Measurements from ENCODE around the gene MED12L. TPM values are rescaled to one million over a fixed set of nuclear protein-coding genes. Genes with fewer than 3 reads are reported as not detected.

The MED12L gene
- total RNA-seq, 1 donor from 2014 or later = 1.3 TPM

GRCh38 chr3:151480492-151480891 is 395.0 kb downstream of the MED12L start:
- H3K4me3 ChIP-seq (ENCODE audit: low read depth, low read length) = no peak overlapping the region
- no peaks in the 10 kb centered on the region for H3K27me3 ChIP-seq (ENCODE audit: control insufficient read depth, insufficient read depth, low read length)
- no peak for DNase-seq (ENCODE audit: low read depth)
- no peaks in the 10 kb centered on the region for H3K36me3 ChIP-seq (ENCODE audit: control insufficient read depth, insufficient read depth, low read length)
- no peak for TF ChIP-seq CTCF (IDR thresholded peaks at IDR 0.05; ENCODE audit: insufficient read depth, low read length, poor library complexity, severe bottlenecking)

GRCh38 chr3:151483488-151483887 is 398.0 kb downstream of the MED12L start:
- H3K4me3 ChIP-seq (ENCODE audit: low read depth, low read length) = no peak overlapping the region
- no peak for DNase-seq (ENCODE audit: low read depth)
- H3K27me3 ChIP-seq (ENCODE audit: control insufficient read depth, insufficient read depth, low read length) = no peaks in the 10 kb centered on the region
- no peaks in the 10 kb centered on the region for H3K36me3 ChIP-seq (ENCODE audit: control insufficient read depth, insufficient read depth, low read length)
- no peak for TF ChIP-seq CTCF (IDR thresholded peaks at IDR 0.05; ENCODE audit: insufficient read depth, low read length, poor library complexity, severe bottlenecking)

GRCh38 chr3:151483961-151484520 is 398.6 kb downstream of the MED12L start:
- H3K4me3 ChIP-seq (ENCODE audit: low read depth, low read length) = no peak overlapping the region
- no peak for DNase-seq (ENCODE audit: low read depth)
- TF ChIP-seq CTCF (IDR thresholded peaks at IDR 0.05; ENCODE audit: insufficient read depth, low read length, poor library complexity, severe bottlenecking) = no peak
- H3K36me3 ChIP-seq (ENCODE audit: control insufficient read depth, insufficient read depth, low read length) = no peaks in the 10 kb centered on the region
- H3K27me3 ChIP-seq (ENCODE audit: control insufficient read depth, insufficient read depth, low read length) = no peaks in the 10 kb centered on the region

Other genes starting within 250 kb of the MED12L start
- not detected in 2 replicates for gene MINDY4B, start 180.2 kb upstream of the MED12L start, total RNA-seq
- gene CLRN1, start 112.9 kb upstream of the MED12L start, total RNA-seq = not detected in 2 replicates
- gene GPR171, start 117.6 kb downstream of the MED12L start, total RNA-seq = not detected in 2 replicates
- gene P2RY14, start 192.9 kb downstream of the MED12L start, total RNA-seq = not detected in 2 replicates
- 16.4 and 16.7 TPM in 2 replicates for gene GPR87, start 231.2 kb downstream of the MED12L start, total RNA-seq
- gene P2RY13, start 243.9 kb downstream of the MED12L start, total RNA-seq = 0.13 TPM in 1 of 2 replicates, not detected in the other

All from kidney epithelial cell (primary cell).